Spleen (tissue), 11 donors: ENCODE data around the gene ZNF189. TPM values are rescaled to one million over a fixed set of nuclear protein-coding genes. Genes with fewer than 3 reads are reported as not detected.
"Not testable (repeated sequence)": the region's sequence is repeated elsewhere in the genome, so short reads cannot be mapped to it uniquely, and the experiment has no call there.

Source experiments
- DNase-seq: peaks from one replicate; pipeline ENCODE4 v3.0.0-alpha.2; 2020
- H3K27ac ChIP-seq, 8 donors: fragments of 200-600 bp; sonication (generic) in 7 of 8; 1 replicate in 4 of 8; 2 replicates in 4 of 8; pipeline versions ENCODE4 v1.5.0 to v1.8.0; 2016 to 2021; ENCODE audit warnings: inconsistent platforms in 4 of 8, mild to moderate bottlenecking in 4 of 8, moderate library complexity in 1 of 8
- H3K27me3 ChIP-seq, 7 donors: fragments of 200-600 bp; sonication (generic) in 6 of 7; replicated peaks in 1 of 7; 1 replicate in 4 of 7; 2 replicates in 3 of 7; pipeline versions ENCODE4 v1.5.0 to v1.8.0; 2016 to 2021; ENCODE audit warnings: inconsistent platforms in 3 of 7, mild to moderate bottlenecking in 1 of 7
- H3K36me3 ChIP-seq, 6 donors: fragments of 200-600 bp; sonication (generic) in 5 of 6; 1 replicate in 4 of 6; 2 replicates in 2 of 6; pipeline versions ENCODE4 v1.5.0 to v1.8.0; 2016 to 2021; ENCODE audit warnings: inconsistent platforms in 2 of 6
- H3K4me1 ChIP-seq, 6 donors: fragments of 200-600 bp; sonication (generic) in 5 of 6; 1 replicate in 3 of 6; 2 replicates in 3 of 6; pipeline versions ENCODE4 v1.5.0 to v1.8.0; 2016 to 2021; ENCODE audit warnings: inconsistent platforms in 3 of 6
- H3K4me3 ChIP-seq, 8 donors: fragments of 200-600 bp; sonication (generic) in 7 of 8; 1 replicate in 4 of 8; 2 replicates in 4 of 8; pipeline versions ENCODE4 v1.5.0 to v1.8.0; 2016 to 2021; ENCODE audit warnings: inconsistent platforms in 4 of 8, mild to moderate bottlenecking in 4 of 8, moderate library complexity in 2 of 8
- H3K9me3 ChIP-seq, 8 donors: fragments of 200-600 bp; sonication (generic) in 7 of 8; 1 replicate in 4 of 8; 2 replicates in 4 of 8; pipeline versions ENCODE4 v1.5.0 to v1.8.0; 2016 to 2021; ENCODE audit warnings: inconsistent platforms in 4 of 8
- CTCF ChIP-seq, 11 experiments: fragments of 200-600 bp in 7 of 11; fragments of 450-650 bp in 4 of 11; sonication (generic) in 4 of 11; IDR thresholded peaks in 8 of 11; conservative IDR thresholded peaks in 3 of 11; 1 replicate in 7 of 11; 2 replicates in 4 of 11; pipeline versions ENCODE4 v1.4.0 to v1.8.0; 2016 to 2021; ENCODE audit warnings: antibody characterized with exemption in 11 of 11, inconsistent platforms in 4 of 11, mild to moderate bottlenecking in 1 of 11
- POLR2A ChIP-seq, 3 donors: fragments of 450-650 bp; IDR thresholded peaks; one replicate each; pipeline ENCODE4 v1.5.1; 2017; ENCODE audit warnings: antibody characterized with exemption in 3 of 3, mild to moderate bottlenecking in 1 of 3
- POLR2AphosphoS5 ChIP-seq, 3 donors: sonication (generic); formaldehyde crosslinking; IDR thresholded peaks; one replicate each; pipeline ENCODE4 v1.5.1; 2017; ENCODE audit warnings: antibody characterized with exemption in 3 of 3
- WGBS, 5 donors: extraction: QIAGEN DNeasy Blood & Tissue Kit in 3 of 5; methylation state at CpG; one replicate each; pipeline versions ENCODE4 v1.1.5 to v1.1.7; 2013 to 2018; 5-methylcytosine and 5-hydroxymethylcytosine counted together
- intact Hi-C: fragments of 100-400 bp; cut with DNase I; formaldehyde crosslinking; loops from one replicate; pipeline ENCODE4 v1.15.0; 2023; ENCODE audit warnings: low total_unique reads
- polyA plus RNA-seq, 3 donors: library from polyadenylated mRNA; stranded (reverse); fragments of 200-250 nt; gene quantifications; one replicate each; pipeline ENCODE4 v1.2.1, GENCODE V29; 2013
- total RNA-seq, 7 donors: library from RNA; depleted of rRNA in 3 of 7; stranded (reverse); fragments of >200 nt in 3 of 7; fragmentation: NEBNext Ultra II Directional in 4 of 7; extraction: Animal tissue kit (Norgen Biotek cat#: 25700) in 4 of 7; gene quantifications; one replicate each; pipeline versions ENCODE4 v1.1.0 to v1.2.1, GENCODE V29; 2016 to 2021
- donor health status: healthy with polysubstance abuse.
- donor health status: DM: no; HTN: no; CAD: no; lungs with moderate emphysema.
- donor health status: DM: no; HTN: no; CAD: no.
- donor health status: Bipolar disorder and iron deficiency.
- donor health status: healthy.
- donor health status: DM: no; HTN: no; CAD: no.
- donor health status: DM: yes; HTN: yes; CAD: no.

The ZNF189 gene
- total and polyA plus RNA-seq, 10 donors = 7.1 to 39.0 (median 24.1) TPM

- no peak overlapping the region for H3K27ac ChIP-seq
- H3K9me3 ChIP-seq = peaks cover 0 to 25% (median 15%) of the 10 kb centered on the region in 8 donors
- H3K4me1 ChIP-seq = no peaks in the 10 kb centered on the region
- peaks cover 0 to 2% (median 0%) of the 10 kb centered on the region in 6 donors for H3K36me3 ChIP-seq
- intact Hi-C loops = no loop called here
- no peak for TF ChIP-seq CTCF (IDR thresholded peaks at IDR 0.05 in 8 of 11, conservative IDR thresholded peaks at IDR 0.05 in 3 of 11)
- no peak for TF ChIP-seq POLR2AphosphoS5 (IDR thresholded peaks at IDR 0.05)
- no peak for TF ChIP-seq POLR2A (IDR thresholded peaks at IDR 0.05)
- H3K4me3 ChIP-seq = no peak overlapping the region
- no peak for DNase-seq
- peaks cover 0 to 6% (median 0%) of the 10 kb centered on the region in 7 donors for H3K27me3 ChIP-seq
These were observed 18.4 kb upstream of the ZNF189 start for GRCh38 chr9:101380295-101380694.

GRCh38 chr9:101381118-101381517 is 17.5 kb upstream of the ZNF189 start:
- peaks cover 0 to 33% (median 22%) of the 10 kb centered on the region in 8 donors for H3K9me3 ChIP-seq
- DNase-seq = no peak
- WGBS, 5 donors = 90 to 95% (median 95%) methylated on average over 3 of the region's 3 CpGs
- no peaks in the 10 kb centered on the region for H3K27me3 ChIP-seq
- no peaks in the 10 kb centered on the region for H3K4me1 ChIP-seq
- H3K4me3 ChIP-seq = no peak overlapping the region
- intact Hi-C loops = no loop called here
- no peak for TF ChIP-seq POLR2A (IDR thresholded peaks at IDR 0.05)
- no peak for TF ChIP-seq CTCF (IDR thresholded peaks at IDR 0.05 in 8 of 11, conservative IDR thresholded peaks at IDR 0.05 in 3 of 11)
- no peak for TF ChIP-seq POLR2AphosphoS5 (IDR thresholded peaks at IDR 0.05)
- peaks cover 0 to 8% (median 0%) of the 10 kb centered on the region in 6 donors for H3K36me3 ChIP-seq
- no peak overlapping the region for H3K27ac ChIP-seq

GRCh38 chr9:101381833-101382342 is 16.8 kb upstream of the ZNF189 start:
- no peaks in the 10 kb centered on the region for H3K4me1 ChIP-seq
- peaks cover 0 to 33% (median 22%) of the 10 kb centered on the region in 8 donors for H3K9me3 ChIP-seq
- no peak for DNase-seq
- no peaks in the 10 kb centered on the region for H3K27me3 ChIP-seq
- 89 to 95% (median 93%) methylated on average over 2 of the region's 2 CpGs for WGBS, 5 donors
- no peak overlapping the region for H3K27ac ChIP-seq
- no peak overlapping the region for H3K4me3 ChIP-seq
- TF ChIP-seq CTCF (IDR thresholded peaks at IDR 0.05 in 8 of 11, conservative IDR thresholded peaks at IDR 0.05 in 3 of 11) = no peak
- TF ChIP-seq POLR2A (IDR thresholded peaks at IDR 0.05) = no peak
- no peak for TF ChIP-seq POLR2AphosphoS5 (IDR thresholded peaks at IDR 0.05)
- intact Hi-C loops = no loop called here
- H3K36me3 ChIP-seq = peaks cover 0 to 8% (median 0%) of the 10 kb centered on the region in 6 donors

GRCh38 chr9:101383361-101383760 is 15.3 kb upstream of the ZNF189 start:
- 89 to 94% (median 92%) methylated on average over 2 of the region's 2 CpGs for WGBS, 5 donors
- intact Hi-C loops = no loop called here
- no peak for TF ChIP-seq POLR2AphosphoS5 (IDR thresholded peaks at IDR 0.05)
- TF ChIP-seq POLR2A (IDR thresholded peaks at IDR 0.05) = no peak
- no peak for TF ChIP-seq CTCF (IDR thresholded peaks at IDR 0.05 in 8 of 11, conservative IDR thresholded peaks at IDR 0.05 in 3 of 11)

GRCh38 chr9:101384873-101385536 is 13.6 kb upstream of the ZNF189 start, which contains the start of gene BAAT:
Gene BAAT (minus strand): TSS chr9:101385006. CDS start chr9:101371404, 13,602 bp downstream.
- 93 to 99% (median 95%) methylated on average over 11 of the region's 11 CpGs for WGBS, 5 donors
- peaks cover 0 to 30% (median 12%) of the 10 kb centered on the region in 6 donors for H3K36me3 ChIP-seq
- peaks cover 0 to 23% (median 20%) of the 10 kb centered on the region in 8 donors for H3K9me3 ChIP-seq
- H3K4me3 ChIP-seq, intact Hi-C loops, H3K27ac ChIP-seq, H3K4me1 ChIP-seq, DNase-seq, H3K27me3 ChIP-seq: not testable (repeated sequence)

More at GRCh38 chr9:101383361-101383760, 15.3 kb upstream of the ZNF189 start:
- Histone ChIP-seq H3K4me1 (no peaks in the 10 kb centered on the region), H3K9me3 (peaks cover 0 to 28% (median 20%) of the 10 kb centered on the region in 8 donors), H3K27me3 (no peaks in the 10 kb centered on the region), H3K36me3 (peaks cover 0 to 13% (median under 1%) of the 10 kb centered on the region in 6 donors), H3K27ac (no peak overlapping the region), H3K4me3 (no peak overlapping the region)
- no peak for DNase-seq
